Measurements from ENCODE around the gene U2AF2.

U2AF2 gene

DNA sequence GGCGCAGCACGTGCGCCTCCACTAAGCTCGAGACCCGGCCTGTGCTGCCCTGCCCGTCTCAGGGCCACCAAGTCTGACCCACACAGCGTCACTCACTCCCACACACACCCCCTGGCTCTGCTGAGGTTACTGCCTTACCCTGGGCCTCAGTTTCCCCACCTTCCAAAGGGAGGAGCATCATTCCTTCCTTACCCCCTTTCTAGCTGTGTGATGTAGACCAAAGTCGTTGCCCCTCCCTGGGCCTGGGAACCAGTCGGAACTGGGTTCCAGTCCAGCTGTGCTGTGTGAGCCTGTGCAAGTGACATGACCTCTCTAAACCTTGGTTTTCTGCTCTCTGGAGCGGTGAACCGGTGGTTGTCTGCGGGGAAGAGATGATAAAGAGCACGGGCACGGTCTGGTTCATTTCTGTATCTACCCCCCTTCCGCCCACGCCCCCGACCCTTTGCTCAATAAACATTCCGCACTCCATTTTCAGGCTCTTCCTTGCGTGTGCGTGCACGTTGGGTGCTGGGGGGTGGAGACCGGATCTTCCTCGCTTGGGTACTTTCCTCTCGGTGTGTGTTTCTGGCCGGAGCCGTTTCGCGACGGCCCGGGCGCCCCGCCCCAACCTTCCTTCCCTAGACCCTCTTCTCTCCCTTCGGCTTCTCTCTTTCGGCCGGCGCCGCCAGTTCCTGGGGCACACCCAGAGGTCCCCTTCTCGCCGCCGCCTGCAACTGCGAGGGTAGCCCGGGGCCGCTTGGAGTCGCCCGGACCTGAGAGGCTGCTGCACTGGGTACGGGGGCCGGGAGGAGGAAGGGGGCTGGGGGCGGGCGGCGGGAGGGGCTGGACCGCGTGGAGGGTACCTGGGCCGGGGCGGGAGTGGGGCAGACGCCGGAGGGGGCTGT, 11.6 kb upstream of the U2AF2 start, which contains the start of gene ZNF581:
TSS of gene ZNF581 (plus strand) at position 647 of the 884 bp plus-strand sequence. CDS start 923 bp downstream, outside the sequence.
- TF ChIP-seq, protein P1, sequence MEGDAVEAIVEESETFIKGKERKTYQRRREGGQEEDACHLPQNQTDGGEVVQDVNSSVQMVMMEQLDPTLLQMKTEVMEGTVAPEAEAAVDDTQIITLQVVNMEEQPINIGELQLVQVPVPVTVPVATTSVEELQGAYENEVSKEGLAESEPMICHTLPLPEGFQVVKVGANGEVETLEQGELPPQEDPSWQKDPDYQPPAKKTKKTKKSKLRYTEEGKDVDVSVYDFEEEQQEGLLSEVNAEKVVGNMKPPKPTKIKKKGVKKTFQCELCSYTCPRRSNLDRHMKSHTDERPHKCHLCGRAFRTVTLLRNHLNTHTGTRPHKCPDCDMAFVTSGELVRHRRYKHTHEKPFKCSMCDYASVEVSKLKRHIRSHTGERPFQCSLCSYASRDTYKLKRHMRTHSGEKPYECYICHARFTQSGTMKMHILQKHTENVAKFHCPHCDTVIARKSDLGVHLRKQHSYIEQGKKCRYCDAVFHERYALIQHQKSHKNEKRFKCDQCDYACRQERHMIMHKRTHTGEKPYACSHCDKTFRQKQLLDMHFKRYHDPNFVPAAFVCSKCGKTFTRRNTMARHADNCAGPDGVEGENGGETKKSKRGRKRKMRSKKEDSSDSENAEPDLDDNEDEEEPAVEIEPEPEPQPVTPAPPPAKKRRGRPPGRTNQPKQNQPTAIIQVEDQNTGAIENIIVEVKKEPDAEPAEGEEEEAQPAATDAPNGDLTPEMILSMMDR (IDR thresholded peaks at IDR 0.05; ENCODE audit: insufficient read depth, low read length, poor library complexity, severe bottlenecking): no peak
- Histone ChIP-seq H3K27me3 (replicated peaks; ENCODE audit: control insufficient read depth, insufficient read depth, low read length) (no peaks in the 10 kb centered on the region), H3K4me3 (replicated peaks; ENCODE audit: low read depth, low read length) (peak within 1 kb of the TSS; percentile 90), H3K36me3 (ENCODE audit: control insufficient read depth, insufficient read depth, low read length) (peaks cover 11% of the 10 kb centered on the region)
- peak; percentile 91 for DNase-seq (ENCODE audit: extremely low read depth, insufficient read length)

DNA sequence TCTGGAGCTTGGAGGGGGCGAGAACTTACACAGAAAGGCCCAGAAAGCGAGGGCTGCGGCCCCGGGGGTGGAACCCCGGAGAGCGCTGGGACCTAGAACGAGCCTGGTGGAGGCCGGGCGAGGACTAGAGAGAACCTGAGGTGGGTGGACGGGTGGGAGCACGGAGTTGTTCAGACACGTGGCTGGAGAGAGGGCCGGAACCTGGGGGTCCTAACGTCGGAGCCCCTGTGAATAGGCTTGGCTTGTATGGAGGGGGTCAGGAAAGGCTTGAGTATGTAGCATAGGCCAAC, 11.0 kb upstream of the U2AF2 start:
- Histone ChIP-seq H3K4me3 (replicated peaks; ENCODE audit: low read depth, low read length) (peak overlapping the region; percentile 90), H3K27me3 (replicated peaks; ENCODE audit: control insufficient read depth, insufficient read depth, low read length) (no peaks in the 10 kb centered on the region), H3K36me3 (ENCODE audit: control insufficient read depth, insufficient read depth, low read length) (peaks cover 11% of the 10 kb centered on the region)
- DNase-seq (ENCODE audit: extremely low read depth, insufficient read length): no peak
- TF ChIP-seq, protein P1 (IDR thresholded peaks at IDR 0.05; ENCODE audit: insufficient read depth, low read length, poor library complexity, severe bottlenecking): no peak

DNA sequence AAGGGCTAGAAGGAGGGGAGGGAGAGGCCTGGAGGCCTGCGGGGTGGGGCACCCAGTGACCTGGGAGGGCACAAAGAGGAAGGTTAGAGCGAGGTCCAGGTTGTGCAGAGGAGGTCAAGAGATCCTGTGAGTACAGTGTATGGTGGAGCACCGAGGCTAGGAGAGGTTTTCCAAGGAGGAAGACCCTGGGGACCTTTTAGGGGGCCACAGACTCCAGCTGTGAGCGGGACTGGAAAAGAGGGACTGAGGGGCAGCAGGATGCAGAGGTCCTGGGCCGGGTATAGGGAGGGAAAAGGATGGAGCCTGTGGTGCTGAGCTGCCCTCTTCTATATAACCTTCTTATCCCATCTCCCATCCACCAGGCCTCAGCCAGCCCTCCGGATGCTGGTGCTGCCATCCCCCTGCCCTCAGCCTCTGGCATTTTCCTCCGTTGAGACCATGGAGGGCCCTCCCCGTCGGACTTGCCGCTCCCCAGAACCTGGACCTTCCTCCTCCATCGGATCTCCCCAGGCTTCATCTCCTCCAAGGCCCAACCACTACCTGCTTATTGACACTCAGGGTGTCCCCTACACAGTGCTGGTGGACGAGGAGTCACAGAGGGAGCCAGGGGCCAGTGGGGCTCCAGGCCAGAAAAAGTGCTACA, 10.5 kb upstream of the U2AF2 start:
- Histone ChIP-seq H3K36me3 (ENCODE audit: control insufficient read depth, insufficient read depth, low read length) (peaks cover 11% of the 10 kb centered on the region), H3K27me3 (replicated peaks; ENCODE audit: control insufficient read depth, insufficient read depth, low read length) (no peaks in the 10 kb centered on the region), H3K4me3 (replicated peaks; ENCODE audit: low read depth, low read length) (peak overlapping the region; percentile 90)
- no peak for DNase-seq (ENCODE audit: extremely low read depth, insufficient read length)
- TF ChIP-seq, protein P1 (IDR thresholded peaks at IDR 0.05; ENCODE audit: insufficient read depth, low read length, poor library complexity, severe bottlenecking): no peak

DNA sequence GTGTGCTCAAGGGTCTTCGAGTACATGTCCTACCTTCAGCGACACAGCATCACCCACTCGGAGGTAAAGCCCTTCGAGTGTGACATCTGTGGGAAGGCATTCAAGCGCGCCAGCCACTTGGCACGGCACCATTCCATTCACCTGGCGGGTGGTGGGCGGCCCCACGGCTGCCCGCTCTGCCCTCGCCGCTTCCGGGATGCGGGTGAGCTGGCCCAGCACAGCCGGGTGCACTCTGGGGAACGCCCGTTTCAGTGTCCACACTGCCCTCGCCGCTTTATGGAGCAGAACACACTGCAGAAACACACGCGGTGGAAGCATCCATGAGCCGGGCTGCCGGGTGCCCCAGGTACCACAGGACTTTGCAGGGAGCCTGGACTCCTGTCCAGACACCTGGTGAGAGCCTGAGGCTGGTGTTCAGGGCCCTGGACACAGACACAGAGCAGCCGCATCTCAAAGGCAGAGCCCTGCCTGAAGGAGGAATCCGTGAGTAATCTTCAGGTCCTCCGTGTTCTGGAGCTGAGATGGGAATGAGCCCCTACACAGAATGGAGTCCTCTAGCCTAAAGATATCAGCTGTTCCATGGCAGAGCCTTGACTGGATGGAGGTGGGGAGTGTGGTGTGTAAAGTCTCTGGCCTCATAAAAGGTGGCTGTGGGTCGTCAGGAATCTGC, 9.9 kb upstream of the U2AF2 start:
- Histone ChIP-seq H3K4me3 (replicated peaks; ENCODE audit: low read depth, low read length) (peak overlapping the region; percentile 90), H3K27me3 (replicated peaks; ENCODE audit: control insufficient read depth, insufficient read depth, low read length) (no peaks in the 10 kb centered on the region), H3K36me3 (ENCODE audit: control insufficient read depth, insufficient read depth, low read length) (peaks cover 11% of the 10 kb centered on the region)
- no peak for DNase-seq (ENCODE audit: extremely low read depth, insufficient read length)
- TF ChIP-seq, protein P1 (IDR thresholded peaks at IDR 0.05; ENCODE audit: insufficient read depth, low read length, poor library complexity, severe bottlenecking): no peak

DNA sequence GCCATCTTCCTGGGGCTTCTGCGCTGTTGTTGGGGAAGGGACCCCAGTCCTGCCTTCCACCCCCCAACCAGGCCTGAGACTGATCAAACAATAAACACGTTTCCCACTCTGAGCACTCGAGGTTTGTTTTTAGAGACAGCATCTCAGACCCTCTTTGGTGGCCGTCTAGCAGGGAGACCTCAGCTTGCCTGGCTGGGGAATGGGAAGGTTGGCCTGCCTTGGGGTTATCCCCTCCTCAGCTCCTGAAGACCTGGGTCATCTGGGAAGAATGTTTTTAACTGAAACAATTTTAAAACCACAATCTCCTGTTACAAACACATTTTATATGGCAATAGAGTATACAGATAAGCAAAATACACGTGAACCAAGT, 9.3 kb upstream of the U2AF2 start:
- Histone ChIP-seq H3K36me3 (ENCODE audit: control insufficient read depth, insufficient read depth, low read length) (peaks cover 11% of the 10 kb centered on the region), H3K27me3 (replicated peaks; ENCODE audit: control insufficient read depth, insufficient read depth, low read length) (no peaks in the 10 kb centered on the region), H3K4me3 (replicated peaks; ENCODE audit: low read depth, low read length) (peak overlapping the region; percentile 90)
- DNase-seq (ENCODE audit: extremely low read depth, insufficient read length): no peak
- TF ChIP-seq, protein P1 (IDR thresholded peaks at IDR 0.05; ENCODE audit: insufficient read depth, low read length, poor library complexity, severe bottlenecking): no peak
